Liver (tissue), 3 donors: Measurements from ENCODE around the gene ZNF467.

Experiments
- ATF3 ChIP-seq: IDR thresholded peaks from 2 replicates; pipeline ENCODE4 v1.6.1; 2016; ENCODE audit warnings: antibody characterized with exemption
- CTCF ChIP-seq: fragments of 150-350 bp; IDR thresholded peaks from 2 replicates; pipeline ENCODE4 v1.5.1; 2017; ENCODE audit warnings: improper control_type of control experiment, low read depth, low read length; ENCODE audit not compliant: missing input control
- FOXA1 ChIP-seq: IDR thresholded peaks from 2 replicates; pipeline ENCODE4 v1.6.1; 2016; ENCODE audit warnings: antibody characterized with exemption
- GABPA ChIP-seq, 2 donors: IDR thresholded peaks in 1 of 2; conservative IDR thresholded peaks in 1 of 2; 2 replicates each; pipeline ENCODE4 v1.6.1; 2016; ENCODE audit warnings: antibody characterized with exemption in 2 of 2, mild to moderate bottlenecking in 1 of 2, moderate library complexity in 1 of 2
- HNF4A ChIP-seq, 2 donors: conservative IDR thresholded peaks; 2 replicates each; pipeline ENCODE4 v1.6.1; 2016; ENCODE audit warnings: antibody characterized with exemption in 2 of 2, mild to moderate bottlenecking in 2 of 2
- MAX ChIP-seq: IDR thresholded peaks from 2 replicates; pipeline ENCODE4 v1.6.1; 2016; ENCODE audit warnings: antibody characterized with exemption
- RAD21 ChIP-seq, 2 donors: IDR thresholded peaks; 2 replicates each; pipeline ENCODE4 v1.6.1; 2016; ENCODE audit warnings: antibody characterized with exemption in 2 of 2, mild to moderate bottlenecking in 2 of 2
- TAF1 ChIP-seq: conservative IDR thresholded peaks from 2 replicates; pipeline ENCODE4 v1.6.1; 2016; ENCODE audit warnings: antibody characterized with exemption, mild to moderate bottlenecking
- YY1 ChIP-seq: IDR thresholded peaks from 2 replicates; pipeline ENCODE4 v1.6.1; 2016; ENCODE audit warnings: antibody characterized with exemption, mild to moderate bottlenecking
- ZBTB33 ChIP-seq: IDR thresholded peaks from 2 replicates; pipeline ENCODE4 v1.6.1; 2016; ENCODE audit warnings: antibody characterized with exemption
- TF ChIP-seq, protein P1 (sequence below): IDR thresholded peaks from 2 replicates; pipeline ENCODE4 v1.6.1; 2016; ENCODE audit warnings: antibody characterized with exemption, mild to moderate bottlenecking
- donor health status: healthy.
- donor health status: healthy.

DNA sequence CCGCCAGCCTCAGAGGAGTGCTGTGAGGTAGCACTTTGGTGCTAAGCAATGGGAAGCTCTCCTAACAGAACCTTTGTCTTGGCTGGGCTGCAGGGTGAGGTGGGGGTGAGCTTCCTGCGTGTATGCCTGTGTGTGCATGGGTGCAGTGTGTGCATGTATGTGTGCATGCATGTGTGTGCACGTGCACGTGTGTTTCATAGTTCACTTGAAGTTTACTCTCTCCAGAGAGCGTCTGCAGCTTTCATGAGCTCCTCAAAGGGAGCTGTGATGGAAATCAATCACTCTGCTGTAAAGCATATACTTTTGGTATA, 4.9 kb upstream of the ZNF467 start:
- TF ChIP-seq CTCF (no peak), YY1 (no peak), FOXA1 (no peak), GABPA (IDR thresholded peaks at IDR 0.05 in 1 of 2, conservative IDR thresholded peaks at IDR 0.05 in 1 of 2) (no peak), TAF1 (no peak), MAX (no peak), ZBTB33 (no peak), RAD21 (IDR thresholded peaks at IDR 0.05) (no peak), HNF4A (conservative IDR thresholded peaks at IDR 0.05) (no peak), ATF3 (no peak)
- TF ChIP-seq, protein P1, sequence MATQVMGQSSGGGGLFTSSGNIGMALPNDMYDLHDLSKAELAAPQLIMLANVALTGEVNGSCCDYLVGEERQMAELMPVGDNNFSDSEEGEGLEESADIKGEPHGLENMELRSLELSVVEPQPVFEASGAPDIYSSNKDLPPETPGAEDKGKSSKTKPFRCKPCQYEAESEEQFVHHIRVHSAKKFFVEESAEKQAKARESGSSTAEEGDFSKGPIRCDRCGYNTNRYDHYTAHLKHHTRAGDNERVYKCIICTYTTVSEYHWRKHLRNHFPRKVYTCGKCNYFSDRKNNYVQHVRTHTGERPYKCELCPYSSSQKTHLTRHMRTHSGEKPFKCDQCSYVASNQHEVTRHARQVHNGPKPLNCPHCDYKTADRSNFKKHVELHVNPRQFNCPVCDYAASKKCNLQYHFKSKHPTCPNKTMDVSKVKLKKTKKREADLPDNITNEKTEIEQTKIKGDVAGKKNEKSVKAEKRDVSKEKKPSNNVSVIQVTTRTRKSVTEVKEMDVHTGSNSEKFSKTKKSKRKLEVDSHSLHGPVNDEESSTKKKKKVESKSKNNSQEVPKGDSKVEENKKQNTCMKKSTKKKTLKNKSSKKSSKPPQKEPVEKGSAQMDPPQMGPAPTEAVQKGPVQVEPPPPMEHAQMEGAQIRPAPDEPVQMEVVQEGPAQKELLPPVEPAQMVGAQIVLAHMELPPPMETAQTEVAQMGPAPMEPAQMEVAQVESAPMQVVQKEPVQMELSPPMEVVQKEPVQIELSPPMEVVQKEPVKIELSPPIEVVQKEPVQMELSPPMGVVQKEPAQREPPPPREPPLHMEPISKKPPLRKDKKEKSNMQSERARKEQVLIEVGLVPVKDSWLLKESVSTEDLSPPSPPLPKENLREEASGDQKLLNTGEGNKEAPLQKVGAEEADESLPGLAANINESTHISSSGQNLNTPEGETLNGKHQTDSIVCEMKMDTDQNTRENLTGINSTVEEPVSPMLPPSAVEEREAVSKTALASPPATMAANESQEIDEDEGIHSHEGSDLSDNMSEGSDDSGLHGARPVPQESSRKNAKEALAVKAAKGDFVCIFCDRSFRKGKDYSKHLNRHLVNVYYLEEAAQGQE: no peak
